ENCODE measurements around the gene FCN3. TPM values are rescaled to one million over a fixed set of nuclear protein-coding genes. Genes with fewer than 3 reads are reported as not detected.

Gene FCN3
- total RNA-seq, 4 donors from 2014 or later: 2.9 to 16.6 (median 10.5) TPM

DNA sequence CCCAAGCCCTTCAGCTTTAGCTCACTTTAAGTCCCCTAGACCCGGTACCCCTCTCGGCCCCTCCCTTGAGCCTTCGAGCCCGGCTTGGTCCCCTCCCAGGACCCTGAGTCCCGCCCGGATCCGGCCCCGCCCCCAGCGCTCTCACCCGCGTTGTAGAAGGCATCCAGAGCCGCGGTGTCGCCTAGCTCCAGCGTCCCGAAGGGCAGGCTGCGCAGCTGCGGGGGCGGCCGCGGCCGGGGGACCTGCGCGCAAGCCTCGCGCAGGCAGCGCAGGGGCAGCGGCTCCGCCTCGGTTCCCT is 8.6 kb downstream of the FCN3 start:
- Histone ChIP-seq H3K36me3 (peaks cover 36 to 42% (median 37%) of the 10 kb centered on the region in 4 donors), H3K9me3 (no peaks in the 10 kb centered on the region), H3K27ac (replicated peaks in 1 of 4) (peak overlapping the region; percentile 98 to 100 (median 99)), H3K4me1 (peaks cover 37 to 51% (median 44%) of the 10 kb centered on the region in 4 donors), H3K27me3 (no peaks in the 10 kb centered on the region), H3K4me3 (peak overlapping the region; percentile 77 to 96 (median 89))
- peak; percentile 17 for TF ChIP-seq POLR2A (IDR thresholded peaks at IDR 0.05; ENCODE audit: low read depth)
- TF ChIP-seq EP300 (IDR thresholded peaks at IDR 0.05): no peak
- WGBS: 0% methylated on average over 6 of the region's 30 CpGs
- intact Hi-C loops (cut with DNase I): no loop called here
- DNase-seq (ENCODE audit: extremely low spot score): peak; percentile 94

DNA sequence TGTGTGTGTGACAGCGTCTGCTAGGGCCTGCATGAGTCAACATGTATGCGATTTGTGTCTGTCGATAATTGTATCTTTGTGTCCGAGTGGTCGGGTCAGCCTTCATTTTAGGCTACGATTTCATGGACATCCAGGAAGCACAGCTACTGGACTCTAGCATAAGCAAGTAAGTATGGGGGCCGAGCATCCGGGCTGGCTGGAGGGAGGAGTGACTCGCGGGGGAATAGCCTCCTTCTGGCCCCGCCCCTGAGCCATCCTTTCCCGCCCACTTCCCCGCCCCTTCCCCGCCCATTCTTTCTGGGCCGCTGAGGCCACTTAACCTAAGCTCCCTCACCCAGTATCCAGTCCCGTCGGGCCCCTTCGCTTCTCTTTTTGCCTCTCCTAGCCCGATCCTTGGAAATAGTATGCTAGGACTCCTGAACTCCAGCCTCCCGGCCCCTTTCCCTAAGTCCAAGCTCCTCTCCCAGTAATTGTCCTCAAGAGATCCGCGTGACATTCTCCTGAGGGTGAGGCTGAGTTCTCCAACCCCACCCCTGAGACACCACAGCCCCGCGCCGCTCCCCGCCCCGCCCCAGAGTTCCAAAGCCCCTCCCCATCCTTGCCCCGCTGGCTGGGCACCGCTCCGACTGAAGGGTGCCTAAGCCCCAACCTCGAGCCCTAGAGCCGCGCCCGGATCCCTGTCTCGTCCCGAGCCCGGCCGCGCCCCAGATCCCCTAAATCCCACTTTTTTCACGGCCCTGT is 9.1 kb downstream of the FCN3 start:
- H3K9me3 ChIP-seq: no peaks in the 10 kb centered on the region
- peak overlapping the region; percentile 98 to 100 (median 99) for H3K27ac ChIP-seq (replicated peaks in 1 of 4)
- peak; percentile 99 for DNase-seq (ENCODE audit: extremely low spot score)
- peak overlapping the region; percentile 77 to 96 (median 89) for H3K4me3 ChIP-seq
- H3K4me1 ChIP-seq: peaks cover 41 to 56% (median 47%) of the 10 kb centered on the region in 4 donors
- peaks cover 41 to 47% (median 43%) of the 10 kb centered on the region in 4 donors for H3K36me3 ChIP-seq
- TF ChIP-seq POLR2AphosphoS5 (IDR thresholded peaks at IDR 0.05): peak; percentile 52 to 88
- TF ChIP-seq POLR2A (IDR thresholded peaks at IDR 0.05; ENCODE audit: low read depth): no peak
- no peak for TF ChIP-seq EP300 (IDR thresholded peaks at IDR 0.05)
- WGBS: 3% methylated on average over 37 of the region's 40 CpGs
- H3K27me3 ChIP-seq: no peaks in the 10 kb centered on the region
- intact Hi-C loops (cut with DNase I): no loop called here

DNA sequence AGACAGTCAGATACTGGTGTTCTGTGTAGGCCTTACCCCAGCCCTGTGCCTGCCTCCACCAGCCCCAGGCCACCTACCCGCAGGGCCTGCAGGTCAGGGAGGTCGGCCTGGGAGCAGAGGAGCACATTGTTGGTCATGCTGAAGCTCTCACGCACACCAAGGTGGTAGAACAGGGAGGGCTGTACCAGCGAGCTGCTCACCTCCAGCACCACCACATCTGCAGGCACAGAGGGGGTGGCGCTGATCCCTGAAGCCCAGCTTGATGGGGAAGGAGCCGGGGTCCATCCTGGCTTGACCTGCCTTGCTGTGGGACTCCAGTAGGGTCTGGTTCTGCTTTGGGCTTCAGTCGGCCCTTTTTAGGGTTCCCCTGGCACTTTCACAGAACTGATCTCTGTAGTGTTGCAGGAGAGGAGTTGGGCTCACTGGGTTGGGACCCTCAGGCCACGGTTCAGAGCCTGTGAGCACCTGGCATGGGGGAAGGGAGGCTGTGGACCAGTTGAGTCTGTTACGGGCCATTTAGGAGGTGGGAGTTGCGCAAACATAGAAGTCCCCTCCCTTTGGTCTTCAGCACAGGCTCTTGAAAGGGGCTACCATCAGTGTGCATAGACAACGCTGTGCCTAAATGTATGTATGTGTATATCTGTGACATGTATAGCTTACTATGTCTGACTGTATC is 9.8 kb downstream of the FCN3 start:
- no peak for DNase-seq (ENCODE audit: extremely low spot score)
- intact Hi-C loops (cut with DNase I): no loop called here
- H3K9me3 ChIP-seq: no peaks in the 10 kb centered on the region
- peaks cover 47 to 62% (median 54%) of the 10 kb centered on the region in 4 donors for H3K4me1 ChIP-seq
- peaks cover 42 to 54% (median 50%) of the 10 kb centered on the region in 4 donors for H3K36me3 ChIP-seq
- 47% methylated on average over 6 of the region's 11 CpGs for WGBS
- no peaks in the 10 kb centered on the region for H3K27me3 ChIP-seq
- peak overlapping the region; percentile 77 to 96 (median 89) for H3K4me3 ChIP-seq
- H3K27ac ChIP-seq (replicated peaks in 1 of 4): peak overlapping the region; percentile 98 to 100 (median 99)
- TF ChIP-seq POLR2A (IDR thresholded peaks at IDR 0.05; ENCODE audit: low read depth) (no peak), POLR2AphosphoS5 (IDR thresholded peaks at IDR 0.05) (no peak), EP300 (IDR thresholded peaks at IDR 0.05) (no peak)
- TF ChIP-seq, protein P1, sequence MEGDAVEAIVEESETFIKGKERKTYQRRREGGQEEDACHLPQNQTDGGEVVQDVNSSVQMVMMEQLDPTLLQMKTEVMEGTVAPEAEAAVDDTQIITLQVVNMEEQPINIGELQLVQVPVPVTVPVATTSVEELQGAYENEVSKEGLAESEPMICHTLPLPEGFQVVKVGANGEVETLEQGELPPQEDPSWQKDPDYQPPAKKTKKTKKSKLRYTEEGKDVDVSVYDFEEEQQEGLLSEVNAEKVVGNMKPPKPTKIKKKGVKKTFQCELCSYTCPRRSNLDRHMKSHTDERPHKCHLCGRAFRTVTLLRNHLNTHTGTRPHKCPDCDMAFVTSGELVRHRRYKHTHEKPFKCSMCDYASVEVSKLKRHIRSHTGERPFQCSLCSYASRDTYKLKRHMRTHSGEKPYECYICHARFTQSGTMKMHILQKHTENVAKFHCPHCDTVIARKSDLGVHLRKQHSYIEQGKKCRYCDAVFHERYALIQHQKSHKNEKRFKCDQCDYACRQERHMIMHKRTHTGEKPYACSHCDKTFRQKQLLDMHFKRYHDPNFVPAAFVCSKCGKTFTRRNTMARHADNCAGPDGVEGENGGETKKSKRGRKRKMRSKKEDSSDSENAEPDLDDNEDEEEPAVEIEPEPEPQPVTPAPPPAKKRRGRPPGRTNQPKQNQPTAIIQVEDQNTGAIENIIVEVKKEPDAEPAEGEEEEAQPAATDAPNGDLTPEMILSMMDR (IDR thresholded peaks at IDR 0.05): no peak

DNA sequence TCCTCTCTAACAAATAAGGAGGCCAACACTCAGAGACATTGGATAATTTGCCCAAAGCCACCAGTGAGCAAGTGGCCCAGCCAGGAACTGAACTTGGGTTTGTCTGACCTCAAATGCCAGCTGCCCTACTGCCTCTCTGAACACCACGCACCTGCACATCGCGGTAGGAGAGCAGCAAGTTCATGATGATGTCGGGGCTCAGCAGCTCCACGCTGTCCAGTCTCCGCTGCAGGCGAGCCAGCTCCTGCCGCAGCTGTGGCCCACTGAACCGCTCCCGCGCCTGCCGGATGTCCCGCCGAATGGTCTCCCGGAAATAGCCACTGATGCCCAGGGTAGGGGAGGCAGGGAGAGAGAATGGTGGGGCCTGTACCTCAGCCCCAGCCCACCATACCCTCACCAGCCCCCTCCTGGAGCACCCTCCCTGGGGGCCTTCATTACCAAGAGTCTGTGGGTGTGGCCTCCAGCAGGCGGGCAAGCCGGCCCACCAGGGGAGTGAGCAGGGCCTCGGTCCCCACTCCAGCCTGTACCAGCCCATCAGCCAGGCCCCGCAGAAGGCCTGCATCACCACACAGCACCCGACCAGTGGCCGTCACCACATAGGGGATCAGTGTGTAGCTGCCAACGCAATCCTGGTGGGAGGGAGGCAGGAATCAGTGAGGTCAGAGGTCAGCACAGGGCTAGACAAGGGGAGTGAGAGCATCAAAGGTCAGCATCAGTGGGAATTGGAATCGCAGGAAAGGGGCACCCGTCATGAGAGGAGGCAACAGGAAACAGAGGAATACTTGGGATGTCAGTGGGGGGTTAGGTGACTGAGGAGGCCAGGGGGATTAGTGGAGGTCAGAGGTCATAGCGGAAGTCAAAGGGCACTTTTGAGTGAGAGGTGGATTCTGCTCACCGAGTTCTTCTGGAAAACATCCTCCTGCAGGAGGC is 10.6 kb downstream of the FCN3 start:
- no peaks in the 10 kb centered on the region for H3K9me3 ChIP-seq
- TF ChIP-seq POLR2AphosphoS5 (IDR thresholded peaks at IDR 0.05) (no peak), EP300 (IDR thresholded peaks at IDR 0.05) (no peak), POLR2A (IDR thresholded peaks at IDR 0.05; ENCODE audit: low read depth) (no peak)
- TF ChIP-seq, protein P1 (IDR thresholded peaks at IDR 0.05): no peak
- H3K4me1 ChIP-seq: peaks cover 45 to 57% (median 52%) of the 10 kb centered on the region in 4 donors
- H3K4me3 ChIP-seq: peak overlapping the region in 2 of 4 donors; percentile 89 to 96
- peaks cover 45 to 62% (median 58%) of the 10 kb centered on the region in 4 donors for H3K36me3 ChIP-seq
- WGBS: 88% methylated on average over 22 of the region's 26 CpGs
- peak overlapping the region; percentile 98 to 100 (median 99) for H3K27ac ChIP-seq (replicated peaks in 1 of 4)
- DNase-seq (ENCODE audit: extremely low spot score): no peak
- intact Hi-C loops (cut with DNase I): no loop called here
- no peaks in the 10 kb centered on the region for H3K27me3 ChIP-seq

DNA sequence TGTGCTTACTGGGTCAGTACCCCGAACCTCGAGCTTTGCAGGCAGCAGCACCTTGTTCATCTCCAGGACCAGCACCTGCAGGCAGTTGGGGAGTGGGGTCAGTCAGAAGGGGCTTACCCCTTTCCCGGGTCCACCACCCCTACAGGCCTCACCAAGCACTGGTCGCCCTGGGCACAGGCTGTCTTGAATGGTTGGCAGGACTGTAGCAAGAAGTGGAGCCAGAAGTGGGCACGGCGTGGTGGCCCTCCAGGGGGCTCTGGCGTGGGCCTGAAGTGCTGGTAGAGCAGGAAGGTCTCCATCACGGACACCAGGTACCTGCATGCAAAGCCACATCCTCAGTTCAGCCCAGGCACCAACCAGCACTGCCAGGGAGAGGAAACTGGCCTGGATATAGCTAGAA is 13.1 kb downstream of the FCN3 start:
- H3K27ac ChIP-seq (replicated peaks in 1 of 4): no peak overlapping the region
- WGBS: 88% methylated on average over 7 of the region's 8 CpGs
- H3K36me3 ChIP-seq: peaks cover 64 to 87% (median 82%) of the 10 kb centered on the region in 4 donors
- intact Hi-C loops (cut with DNase I): no loop called here
- DNase-seq (ENCODE audit: extremely low spot score): no peak
- H3K27me3 ChIP-seq: no peaks in the 10 kb centered on the region
- H3K4me1 ChIP-seq: peaks cover 30 to 50% (median 46%) of the 10 kb centered on the region in 4 donors
- no peak for TF ChIP-seq POLR2A (IDR thresholded peaks at IDR 0.05; ENCODE audit: low read depth)
- H3K9me3 ChIP-seq: no peaks in the 10 kb centered on the region
- H3K4me3 ChIP-seq: no peak overlapping the region
